ENCODE measurements around the gene ACSL1. TPM values are rescaled to one million over a fixed set of nuclear protein-coding genes. Genes with fewer than 3 reads are reported as not detected.

ACSL1 gene
- total RNA-seq, 1 donor from 2014 or later, result 16.1 TPM

- intact Hi-C loops (cut with micrococcal nuclease), result loop anchor here (5.0 kb wide), 3 partner anchors 65 to 1290 kb away; partner anchors contain the start of gene CDKN2AIP
Measured at GRCh38 chr4:184732126-184732525, 93.6 kb downstream of the ACSL1 start.

DNA sequence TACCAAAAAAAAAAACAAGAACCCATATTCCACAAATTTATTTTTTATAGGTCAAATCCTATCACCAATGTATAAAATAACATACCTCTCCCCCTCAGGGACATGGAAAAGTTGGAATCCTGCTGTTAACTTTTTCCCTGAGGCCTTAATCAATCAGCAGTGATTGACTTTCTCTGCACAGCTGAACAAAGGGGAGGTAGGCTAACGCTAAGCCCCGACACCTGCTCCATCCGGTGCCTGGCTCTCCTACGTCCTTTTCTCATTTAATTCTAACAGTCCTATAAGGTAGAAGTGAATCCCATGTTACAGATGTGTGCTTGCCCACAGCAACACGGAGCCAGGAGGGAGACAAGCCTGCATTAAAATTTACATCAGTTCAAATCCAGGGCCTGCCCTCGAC, 94.7 kb downstream of the ACSL1 start:
- intact Hi-C loops (cut with micrococcal nuclease), result loop anchor here (5.0 kb wide), 3 partner anchors 64 to 1289 kb away; partner anchors contain the start of gene CDKN2AIP

DNA sequence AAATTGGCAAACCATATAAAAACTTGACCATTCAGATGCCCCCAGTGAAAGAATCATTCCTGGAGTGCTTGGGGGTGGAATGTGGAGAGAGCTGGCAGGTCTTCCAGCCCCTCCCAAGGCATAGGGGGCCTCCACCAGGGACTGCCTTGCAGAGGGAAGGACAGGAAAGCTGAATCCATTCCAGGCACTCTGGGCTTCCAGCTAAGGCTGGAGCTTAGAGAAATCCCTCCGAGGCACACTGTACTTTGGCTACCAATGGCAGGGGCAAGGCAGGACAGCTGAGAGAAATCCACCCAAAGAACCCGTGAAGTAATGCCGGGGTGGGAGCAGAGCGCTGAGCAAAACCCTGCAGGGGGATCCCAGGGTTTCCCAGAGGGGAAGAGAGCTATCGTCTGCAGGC, 95.8 kb downstream of the ACSL1 start:
- intact Hi-C loops (cut with micrococcal nuclease), result loop anchor here (5.0 kb wide), 3 partner anchors 63 to 1288 kb away; partner anchors contain the start of gene CDKN2AIP

DNA sequence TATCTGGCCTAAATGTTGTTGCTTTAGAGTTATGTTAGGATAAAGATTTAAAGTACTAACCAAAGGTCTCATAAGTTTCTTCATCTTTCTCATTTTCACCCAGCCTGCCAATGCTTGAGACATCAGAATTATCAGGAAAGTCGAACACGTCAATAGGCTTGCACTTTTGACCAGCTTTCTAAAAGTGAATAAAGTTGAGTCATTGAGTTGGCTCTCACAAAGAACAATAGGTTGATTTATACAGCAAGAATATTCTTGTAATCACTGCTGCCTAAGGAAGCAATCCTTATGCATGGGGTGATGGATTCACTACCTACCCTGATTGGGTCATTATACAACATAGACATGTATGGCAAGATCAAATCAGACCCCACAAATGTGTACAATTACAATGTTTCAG, 96.9 kb downstream of the ACSL1 start:
- intact Hi-C loops (cut with micrococcal nuclease), result no loop called here

DNA sequence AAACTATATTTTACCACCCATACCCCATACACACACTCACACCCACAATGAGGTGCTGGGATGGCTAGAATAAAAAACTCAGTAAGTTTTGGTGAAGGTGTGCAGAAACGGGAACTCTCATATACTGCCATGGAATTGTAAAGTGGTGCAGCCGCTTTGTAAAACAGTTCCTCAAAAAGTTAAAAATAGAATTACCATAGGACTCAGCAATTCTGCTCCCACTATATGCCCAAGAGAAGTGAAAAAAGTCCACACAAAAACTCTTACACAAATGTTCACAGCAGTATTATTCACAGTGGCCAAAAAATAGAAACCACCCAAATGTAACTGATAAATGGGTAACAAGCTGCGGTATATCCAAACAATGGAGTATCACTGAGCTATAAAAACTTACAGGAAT, 98.3 kb downstream of the ACSL1 start:
- intact Hi-C loops (cut with micrococcal nuclease), result no loop called here

GRCh38 chr4:184722798-184723197, 103.0 kb downstream of the ACSL1 start:
- intact Hi-C loops (cut with micrococcal nuclease), result no loop called here

DNA sequence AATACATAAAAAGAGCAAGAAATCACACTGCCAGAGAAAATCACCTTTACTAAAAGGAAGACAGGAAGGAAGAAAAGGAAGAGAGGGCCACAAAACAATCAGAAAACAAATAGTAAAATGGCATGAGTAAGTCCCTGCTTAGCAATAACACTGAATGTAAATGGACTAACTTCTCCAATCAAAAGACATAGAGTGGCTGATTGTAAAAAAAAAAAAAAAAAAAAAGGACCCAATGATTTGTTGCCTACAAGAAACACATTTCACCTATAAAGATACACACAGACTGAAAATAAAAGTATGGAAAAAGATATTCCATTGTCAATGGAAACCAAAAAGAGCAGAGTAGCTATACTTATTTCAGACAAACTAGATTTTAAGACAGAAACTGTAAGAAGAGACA, 104.5 kb downstream of the ACSL1 start:
- intact Hi-C loops (cut with micrococcal nuclease), result no loop called here

GRCh38 chr4:184719407-184719806, 106.4 kb downstream of the ACSL1 start:
- intact Hi-C loops (cut with micrococcal nuclease), result no loop called here

- intact Hi-C loops (cut with micrococcal nuclease), result no loop called here
Measured at GRCh38 chr4:184715526-184715925, 110.2 kb downstream of the ACSL1 start.

DNA sequence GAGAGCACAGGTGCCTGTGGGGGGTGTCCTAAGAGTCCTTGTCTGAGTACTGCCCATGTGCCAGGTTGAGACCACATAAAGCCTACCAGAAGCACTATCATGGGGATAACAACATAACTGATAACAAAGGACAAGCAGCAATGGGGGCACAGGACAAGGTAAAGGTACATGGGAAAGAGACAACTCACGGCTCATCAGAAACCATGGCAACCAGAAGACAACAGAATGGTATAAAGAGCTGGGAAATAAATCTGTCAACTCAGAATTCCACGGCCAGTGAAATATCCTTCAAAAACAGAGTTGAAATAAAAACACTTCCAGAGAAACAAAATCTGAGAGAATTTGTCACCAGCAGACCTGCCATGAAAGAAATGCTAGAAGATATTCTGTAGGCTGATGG, 111.9 kb downstream of the ACSL1 start:
- intact Hi-C loops (cut with micrococcal nuclease), result no loop called here

DNA sequence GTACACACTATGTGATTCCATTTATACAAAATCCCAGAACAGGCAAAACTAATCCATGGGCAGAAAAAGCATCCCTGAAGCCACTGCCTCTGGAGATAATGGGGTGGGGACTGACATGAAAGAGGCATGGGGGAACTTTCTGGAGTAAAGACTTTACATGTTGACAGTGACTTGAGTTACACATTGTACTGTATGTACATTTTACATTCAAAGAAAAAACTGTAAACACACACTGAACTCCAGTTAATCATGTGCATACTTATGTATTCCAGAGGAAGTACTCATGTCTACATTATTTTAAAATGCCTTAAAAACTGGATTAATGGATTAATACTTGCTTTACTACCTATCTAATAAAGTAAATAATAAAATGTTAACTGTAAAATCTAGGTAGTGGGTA, 113.4 kb downstream of the ACSL1 start:
- intact Hi-C loops (cut with micrococcal nuclease), result no loop called here

DNA sequence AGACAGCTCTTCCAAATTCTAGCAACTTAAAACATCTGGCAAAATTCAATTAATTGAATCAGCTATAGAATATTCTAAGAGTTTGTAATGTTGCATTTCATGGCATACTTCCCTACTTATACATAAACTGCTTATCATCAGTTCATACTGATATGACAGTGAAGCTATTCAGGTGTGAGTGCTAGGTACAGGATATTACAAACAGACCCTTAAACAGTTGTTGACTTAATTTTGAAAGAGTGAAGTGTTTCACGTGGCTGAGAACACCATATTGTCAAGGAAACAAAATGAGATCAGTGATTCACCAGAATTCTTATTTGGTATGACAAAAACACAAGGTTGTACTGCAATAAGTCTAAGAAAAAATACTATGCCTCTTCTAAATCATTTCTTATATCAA, 119.3 kb downstream of the ACSL1 start:
- intact Hi-C loops (cut with micrococcal nuclease), result no loop called here

DNA sequence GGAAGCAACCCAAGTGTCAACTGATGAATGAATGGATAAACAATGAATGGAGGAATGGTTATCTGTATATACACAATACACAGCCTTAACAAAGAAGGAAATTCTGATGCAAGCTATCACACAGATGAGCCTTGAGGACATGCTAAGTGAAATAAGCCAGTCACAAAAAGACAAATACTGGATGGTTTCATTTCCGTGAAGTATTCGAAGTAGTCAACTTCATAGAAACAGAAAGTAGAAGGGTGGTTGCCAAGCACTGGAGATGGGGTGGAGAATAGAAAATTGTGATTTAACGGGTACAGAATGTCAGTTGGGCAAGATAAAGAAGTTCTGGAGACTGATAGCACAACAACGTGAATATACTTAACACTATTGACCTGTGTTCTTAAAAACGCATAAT, 120.1 kb downstream of the ACSL1 start:
- intact Hi-C loops (cut with micrococcal nuclease), result no loop called here

Other genes with a start within 250 kb of the ACSL1 start
- gene CASP3, start 176.5 kb downstream of the ACSL1 start, total RNA-seq, result 71.2 and 73.2 TPM in 2 replicates
- gene PRIMPOL, start 176.2 kb downstream of the ACSL1 start, total RNA-seq, result 17.7 and 21.2 TPM in 2 replicates
- 69.3 and 73.7 TPM in 2 replicates for gene CENPU, start 91.9 kb downstream of the ACSL1 start, total RNA-seq
- gene HELT, start 192.5 kb upstream of the ACSL1 start, total RNA-seq, result not detected in 2 replicates